Stimulated activated CD8-positive, alpha-beta memory T cell treated with anti-CD3 and anti-CD28 coated beads, Interleukin-15, amount 100 ng/mL, for 24 hours (primary cell): ENCODE results near the gene DIPK1A.

ENCODE experiments used
- DNase-seq: peaks from one replicate; pipeline ENCODE4 v3.0.0-alpha.2; 2020; ENCODE audit warnings: low read depth

The DIPK1A gene

GRCh38 chr1:92839442-92839841, 121.8 kb downstream of the DIPK1A start:
- DNase-seq, result no peak

GRCh38 chr1:92838519-92838918, 122.7 kb downstream of the DIPK1A start:
- no peak for DNase-seq

GRCh38 chr1:92837062-92837461, 124.2 kb downstream of the DIPK1A start:
- DNase-seq, result no peak

- no peak for DNase-seq
Measured at GRCh38 chr1:92834617-92835016, 126.6 kb downstream of the DIPK1A start.

- no peak for DNase-seq
Measured at GRCh38 chr1:92833840-92834239, 127.4 kb downstream of the DIPK1A start.

GRCh38 chr1:92832537-92833114, 128.6 kb downstream of the DIPK1A start:
- DNase-seq, result no peak

GRCh38 chr1:92831762-92832536, 129.3 kb downstream of the DIPK1A start, which contains the start of gene RPL5:
TSS of gene RPL5 (plus strand) at chr1:92832040. CDS start at chr1:92832115, 75 bp downstream.
- DNase-seq, result peak; percentile 91

- no peak for DNase-seq
Measured at GRCh38 chr1:92831368-92831761, 129.9 kb downstream of the DIPK1A start.

GRCh38 chr1:92826792-92827191, 134.5 kb downstream of the DIPK1A start:
- DNase-seq, result no peak

- DNase-seq, result no peak
Measured at GRCh38 chr1:92822879-92823278, 138.4 kb downstream of the DIPK1A start.

- no peak for DNase-seq
Measured at GRCh38 chr1:92820551-92820950, 140.7 kb downstream of the DIPK1A start.

GRCh38 chr1:92820024-92820423, 141.2 kb downstream of the DIPK1A start:
- no peak for DNase-seq

- no peak for DNase-seq
Measured at GRCh38 chr1:92817986-92818764, 143.1 kb downstream of the DIPK1A start.

- no peak for DNase-seq
Measured at GRCh38 chr1:92817137-92817697, 144.0 kb downstream of the DIPK1A start.

- no peak for DNase-seq
Measured at GRCh38 chr1:92816732-92817131, 144.5 kb downstream of the DIPK1A start.

- no peak for DNase-seq
Measured at GRCh38 chr1:92808381-92808780, 152.9 kb downstream of the DIPK1A start.

- no peak for DNase-seq
Measured at GRCh38 chr1:92805216-92805615, 156.0 kb downstream of the DIPK1A start.

GRCh38 chr1:92804721-92805201, 156.5 kb downstream of the DIPK1A start:
- no peak for DNase-seq

- no peak for DNase-seq
Measured at GRCh38 chr1:92803140-92803887, 157.9 kb downstream of the DIPK1A start.

- DNase-seq, result no peak
Measured at GRCh38 chr1:92797961-92798360, 163.3 kb downstream of the DIPK1A start.

- DNase-seq, result no peak
Measured at GRCh38 chr1:92797297-92797696, 164.0 kb downstream of the DIPK1A start.

- DNase-seq, result no peak
Measured at GRCh38 chr1:92795166-92795565, 166.1 kb downstream of the DIPK1A start.
